Muscle layer of colon (tissue), 2 donors: ENCODE results near the gene SPRR2D.

Source experiments
- H3K27ac ChIP-seq: one replicate; pipeline ENCODE4 v1.7.0; 2013; ENCODE audit warnings: low read depth, mild to moderate bottlenecking, low read length, moderate library complexity
- H3K27me3 ChIP-seq, 2 donors: one replicate each; pipeline ENCODE4 v1.7.0; 2013; ENCODE audit warnings: low read length in 2 of 2, mild to moderate bottlenecking in 2 of 2; ENCODE audit not compliant: insufficient read depth in 2 of 2, control insufficient read depth in 1 of 2
- H3K36me3 ChIP-seq: one replicate; pipeline ENCODE4 v1.7.0; 2013; ENCODE audit warnings: mild to moderate bottlenecking, low read length; ENCODE audit not compliant: insufficient read depth
- H3K4me1 ChIP-seq: one replicate; pipeline ENCODE4 v1.7.0; 2013; ENCODE audit warnings: mild to moderate bottlenecking, low read length; ENCODE audit not compliant: insufficient read depth
- H3K4me3 ChIP-seq, 2 donors: one replicate each; pipeline ENCODE4 v1.7.0; 2013; ENCODE audit warnings: low read length in 2 of 2, low read depth in 1 of 2, mild to moderate bottlenecking in 1 of 2, moderate library complexity in 1 of 2
- H3K9ac ChIP-seq: one replicate; pipeline ENCODE4 v1.7.0; 2013; ENCODE audit warnings: low read length
- H3K9me3 ChIP-seq: one replicate; pipeline ENCODE4 v1.7.0; 2013; ENCODE audit warnings: mild to moderate bottlenecking, low read length
- donor health status: abdominal sarcoma.
- donor health status: Adenocarcinoma of cecum.

SPRR2D gene

GRCh38 chr1:153000294-153000693, 40.6 kb downstream of the SPRR2D start:
- H3K4me1 ChIP-seq, result no peaks in the 10 kb centered on the region
- no peak overlapping the region for H3K9ac ChIP-seq
- no peak overlapping the region for H3K4me3 ChIP-seq
- no peaks in the 10 kb centered on the region for H3K27me3 ChIP-seq
- H3K36me3 ChIP-seq, result no peaks in the 10 kb centered on the region
- H3K27ac ChIP-seq, result no peak overlapping the region
- no peaks in the 10 kb centered on the region for H3K9me3 ChIP-seq

GRCh38 chr1:152999818-153000217, 41.1 kb downstream of the SPRR2D start:
- H3K4me3 ChIP-seq, result no peak overlapping the region
- no peaks in the 10 kb centered on the region for H3K4me1 ChIP-seq
- H3K9ac ChIP-seq, result no peak overlapping the region
- H3K27ac ChIP-seq, result no peak overlapping the region
- no peaks in the 10 kb centered on the region for H3K9me3 ChIP-seq
- no peaks in the 10 kb centered on the region for H3K36me3 ChIP-seq
- H3K27me3 ChIP-seq, result no peaks in the 10 kb centered on the region

GRCh38 chr1:152998476-152998875, 42.4 kb downstream of the SPRR2D start:
- H3K27ac ChIP-seq, result no peak overlapping the region
- no peaks in the 10 kb centered on the region for H3K36me3 ChIP-seq
- no peaks in the 10 kb centered on the region for H3K4me1 ChIP-seq
- no peaks in the 10 kb centered on the region for H3K9me3 ChIP-seq
- no peak overlapping the region for H3K4me3 ChIP-seq
- H3K27me3 ChIP-seq, result no peaks in the 10 kb centered on the region
- H3K9ac ChIP-seq, result no peak overlapping the region

- H3K27me3 ChIP-seq, result no peaks in the 10 kb centered on the region
- H3K4me3 ChIP-seq, result no peak overlapping the region
- H3K9ac ChIP-seq, result no peak overlapping the region
- no peaks in the 10 kb centered on the region for H3K36me3 ChIP-seq
- H3K27ac ChIP-seq, result no peak overlapping the region
- H3K4me1 ChIP-seq, result no peaks in the 10 kb centered on the region
- no peaks in the 10 kb centered on the region for H3K9me3 ChIP-seq
Measured at GRCh38 chr1:152997901-152998300, 43.0 kb downstream of the SPRR2D start.

- no peak overlapping the region for H3K27ac ChIP-seq
- H3K9me3 ChIP-seq, result no peaks in the 10 kb centered on the region
- H3K4me1 ChIP-seq, result no peaks in the 10 kb centered on the region
- no peak overlapping the region for H3K9ac ChIP-seq
- H3K27me3 ChIP-seq, result no peaks in the 10 kb centered on the region
- no peaks in the 10 kb centered on the region for H3K36me3 ChIP-seq
- H3K4me3 ChIP-seq, result no peak overlapping the region
Measured at GRCh38 chr1:152996633-152997400, 44.1 kb downstream of the SPRR2D start.

- H3K4me1 ChIP-seq, result no peaks in the 10 kb centered on the region
- no peaks in the 10 kb centered on the region for H3K36me3 ChIP-seq
- no peak overlapping the region for H3K4me3 ChIP-seq
- H3K27ac ChIP-seq, result no peak overlapping the region
- H3K9ac ChIP-seq, result no peak overlapping the region
- H3K27me3 ChIP-seq, result no peaks in the 10 kb centered on the region
- no peaks in the 10 kb centered on the region for H3K9me3 ChIP-seq
Measured at GRCh38 chr1:152995842-152996241, 45.1 kb downstream of the SPRR2D start.

GRCh38 chr1:152993186-152993585, 47.7 kb downstream of the SPRR2D start:
- Histone ChIP-seq H3K4me1 (no peaks in the 10 kb centered on the region), H3K9me3 (no peaks in the 10 kb centered on the region), H3K4me3 (no peak overlapping the region), H3K9ac (no peak overlapping the region), H3K27ac (no peak overlapping the region), H3K36me3 (no peaks in the 10 kb centered on the region), H3K27me3 (no peaks in the 10 kb centered on the region)
